ENCODE data around the gene SMCP.

GRCh38 chr1:152912900-152913299 is 34.8 kb downstream of the SMCP start:
- no peak for TF ChIP-seq CTCF (IDR thresholded peaks at IDR 0.05 in 4 of 5, conservative IDR thresholded peaks at IDR 0.05 in 1 of 5)
- TF ChIP-seq POLR2A (IDR thresholded peaks at IDR 0.05): no peak

All from gastrocnemius medialis (tissue), 4 donors.